Lower leg skin (tissue), 4 donors: ENCODE measurements around the gene ADARB2. TPM values are rescaled to one million over a fixed set of nuclear protein-coding genes. Genes with fewer than 3 reads are reported as not detected.
"Not testable (repeated sequence)": the region's sequence is repeated elsewhere in the genome, so short reads cannot be mapped to it uniquely, and the experiment has no call there.

Source experiments
- DNase-seq, 2 donors: peaks; one replicate each; pipeline ENCODE4 v3.0.0-alpha.2; 2019; ENCODE audit warnings: low spot score in 2 of 2
- H3K4me3 ChIP-seq: fragments of 200-600 bp; sonication (generic); 2 replicates; pipeline ENCODE4 v1.5.1; 2017; ENCODE audit warnings: mild to moderate bottlenecking, low read depth; ENCODE audit not compliant: poor library complexity, severe bottlenecking
- POLR2A ChIP-seq, 2 donors: fragments of 450-650 bp; IDR thresholded peaks; one replicate each; pipeline ENCODE4 v1.6.1; 2016 to 2017; ENCODE audit warnings: antibody characterized with exemption in 2 of 2, mild to moderate bottlenecking in 1 of 2, moderate library complexity in 1 of 2
- WGBS, 2 donors: methylation state at CpG; one replicate each; pipeline ENCODE4 v1.1.5; 2018; 5-methylcytosine and 5-hydroxymethylcytosine counted together
- intact Hi-C: fragments of 100-400 bp; cut with DNase I; formaldehyde crosslinking; loops from one replicate; pipeline ENCODE4 v1.15.0; 2023; ENCODE audit warnings: low total_unique reads
- total RNA-seq, 4 donors: library from RNA; depleted of rRNA; stranded (reverse); fragments of >200 nt; gene quantifications; one replicate each; pipeline ENCODE4 v1.1.0, GENCODE V29; 2016
- TF ChIP-seq, protein P1 (sequence below), 3 donors: fragments of 450-650 bp; IDR thresholded peaks; one replicate each; pipeline ENCODE4 v1.5.1; 2016; ENCODE audit warnings: antibody characterized with exemption in 3 of 3, mild to moderate bottlenecking in 3 of 3, moderate library complexity in 2 of 3

Gene ADARB2
- total RNA-seq, 4 donors from 2014 or later: 0.72 to 3.6 (median 1.8) TPM

DNA sequence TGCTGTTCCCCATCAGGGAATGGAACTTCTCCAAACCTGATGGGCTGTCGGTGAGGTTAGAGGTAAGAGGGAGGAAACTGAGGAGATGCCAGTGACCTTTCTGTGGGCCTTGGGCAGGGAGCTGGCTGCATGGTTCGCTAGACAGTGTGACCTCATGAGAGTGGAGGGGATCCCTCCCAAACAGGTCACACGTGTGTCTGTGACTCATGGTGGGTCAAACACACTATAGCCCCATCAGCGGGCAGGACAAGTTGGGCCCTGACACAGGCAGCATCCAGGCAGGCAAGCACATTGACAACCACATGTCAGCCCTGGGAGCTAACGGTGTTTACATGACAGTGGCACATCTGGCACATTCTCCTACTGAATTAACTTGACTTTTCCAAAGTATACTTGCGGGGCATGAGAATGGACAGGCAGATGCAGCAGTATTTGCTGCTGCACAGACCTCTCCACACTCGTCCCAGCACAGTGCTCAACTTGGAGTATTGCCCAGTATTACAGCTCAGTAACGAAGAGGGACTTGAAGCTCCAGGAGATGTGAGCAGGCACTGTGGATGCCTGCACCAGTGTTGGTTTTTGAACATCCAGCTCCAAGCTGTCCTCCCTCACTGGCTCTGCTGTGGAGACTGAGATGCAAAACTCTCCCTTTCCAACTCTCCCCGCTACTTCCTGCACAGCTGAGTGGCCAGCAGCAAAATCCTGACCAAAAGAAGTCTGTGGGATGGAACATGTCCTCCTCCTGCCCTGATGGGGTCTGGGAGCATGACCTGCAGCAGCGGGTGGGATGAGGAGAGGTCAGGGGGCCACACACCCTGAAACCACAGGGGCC is 481.5 kb downstream of the ADARB2 start:
- H3K4me3 ChIP-seq: no peak overlapping the region
- WGBS, 2 donors: 63 to 65% methylated on average over 10 of the region's 10 CpGs
- TF ChIP-seq, protein P1, sequence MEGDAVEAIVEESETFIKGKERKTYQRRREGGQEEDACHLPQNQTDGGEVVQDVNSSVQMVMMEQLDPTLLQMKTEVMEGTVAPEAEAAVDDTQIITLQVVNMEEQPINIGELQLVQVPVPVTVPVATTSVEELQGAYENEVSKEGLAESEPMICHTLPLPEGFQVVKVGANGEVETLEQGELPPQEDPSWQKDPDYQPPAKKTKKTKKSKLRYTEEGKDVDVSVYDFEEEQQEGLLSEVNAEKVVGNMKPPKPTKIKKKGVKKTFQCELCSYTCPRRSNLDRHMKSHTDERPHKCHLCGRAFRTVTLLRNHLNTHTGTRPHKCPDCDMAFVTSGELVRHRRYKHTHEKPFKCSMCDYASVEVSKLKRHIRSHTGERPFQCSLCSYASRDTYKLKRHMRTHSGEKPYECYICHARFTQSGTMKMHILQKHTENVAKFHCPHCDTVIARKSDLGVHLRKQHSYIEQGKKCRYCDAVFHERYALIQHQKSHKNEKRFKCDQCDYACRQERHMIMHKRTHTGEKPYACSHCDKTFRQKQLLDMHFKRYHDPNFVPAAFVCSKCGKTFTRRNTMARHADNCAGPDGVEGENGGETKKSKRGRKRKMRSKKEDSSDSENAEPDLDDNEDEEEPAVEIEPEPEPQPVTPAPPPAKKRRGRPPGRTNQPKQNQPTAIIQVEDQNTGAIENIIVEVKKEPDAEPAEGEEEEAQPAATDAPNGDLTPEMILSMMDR (IDR thresholded peaks at IDR 0.05): no peak
- no peak for TF ChIP-seq POLR2A (IDR thresholded peaks at IDR 0.05)
- peak in 1 of 2 donors; percentile 58 for DNase-seq
- intact Hi-C loops: no loop called here

DNA sequence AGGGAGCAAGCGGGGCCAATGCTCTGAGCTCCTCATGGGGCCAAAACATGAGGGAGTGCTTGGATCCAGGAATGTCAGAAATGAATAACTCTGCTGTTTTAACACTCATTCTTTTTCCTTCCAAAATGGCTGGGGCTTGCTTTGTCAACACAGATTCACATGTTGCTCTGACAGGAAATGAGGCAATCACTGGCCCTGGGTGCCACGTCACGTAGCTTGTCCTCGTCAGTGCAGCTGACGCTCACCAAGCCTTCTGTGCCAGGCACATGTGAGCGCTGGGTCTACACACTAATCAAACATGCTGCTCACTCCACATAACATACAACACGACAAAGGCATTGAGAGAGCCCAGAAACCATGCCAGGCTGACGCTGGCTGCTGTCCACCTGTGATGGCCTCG is 482.2 kb downstream of the ADARB2 start:
- peak in 1 of 2 donors; percentile 67 for DNase-seq
- intact Hi-C loops: no loop called here
- no peak overlapping the region for H3K4me3 ChIP-seq
- 62 to 66% methylated on average over 9 of the region's 9 CpGs for WGBS, 2 donors
- no peak for TF ChIP-seq POLR2A (IDR thresholded peaks at IDR 0.05)
- TF ChIP-seq, protein P1 (IDR thresholded peaks at IDR 0.05): no peak

- TF ChIP-seq, protein P1 (IDR thresholded peaks at IDR 0.05): no peak
- TF ChIP-seq POLR2A (IDR thresholded peaks at IDR 0.05): no peak
- no peak for DNase-seq
- intact Hi-C loops: no loop called here
- WGBS, 2 donors: 83 to 85% methylated on average over 11 of the region's 11 CpGs
- H3K4me3 ChIP-seq: no peak overlapping the region
Measured at GRCh38 chr10:1253523-1254353, 483.6 kb downstream of the ADARB2 start.

- H3K4me3 ChIP-seq: no peak overlapping the region
- intact Hi-C loops: no loop called here
- 65 to 73% methylated on average over 3 of the region's 3 CpGs for WGBS, 2 donors
- TF ChIP-seq, protein P1 (IDR thresholded peaks at IDR 0.05): no peak
- no peak for TF ChIP-seq POLR2A (IDR thresholded peaks at IDR 0.05)
- peak in 1 of 2 donors; percentile 34 for DNase-seq
Measured at GRCh38 chr10:1251769-1252168, 485.6 kb downstream of the ADARB2 start.

DNA sequence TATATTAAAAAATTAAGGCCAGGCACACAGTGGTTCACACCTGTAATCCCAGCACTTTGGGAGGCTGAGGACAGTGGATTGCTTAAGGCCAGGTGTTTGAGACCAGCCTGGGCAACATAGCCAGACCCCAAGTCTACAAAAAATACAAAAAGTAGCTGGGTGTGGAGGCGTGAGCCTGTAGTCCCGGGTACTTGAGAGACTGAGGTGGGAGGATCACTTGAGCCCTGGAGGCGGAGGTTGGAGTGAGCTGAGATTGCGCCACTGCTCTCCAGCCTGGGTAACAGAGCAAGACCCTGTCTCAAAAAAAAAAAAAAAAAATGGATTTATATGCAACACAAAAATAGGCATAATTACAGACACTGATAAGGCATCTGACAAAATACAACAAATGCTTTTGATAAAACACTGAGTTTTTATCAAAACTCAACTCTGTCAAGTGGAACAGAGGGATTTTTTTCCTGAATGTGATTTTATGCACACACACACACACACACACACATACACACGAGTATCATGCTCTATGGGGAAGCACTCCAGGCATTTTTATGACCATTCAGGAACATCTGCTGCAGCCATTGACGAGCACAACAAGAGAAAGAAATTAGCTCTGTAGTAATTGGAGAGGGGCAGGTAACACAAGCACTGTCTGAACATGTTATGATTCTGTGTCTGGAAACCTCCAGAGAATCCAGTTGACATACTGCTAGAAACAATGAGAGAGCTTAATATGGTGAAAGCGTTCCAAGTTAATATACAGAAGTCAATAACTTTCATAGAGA is 488.0 kb downstream of the ADARB2 start:
- TF ChIP-seq, protein P1 (IDR thresholded peaks at IDR 0.05): no peak
- TF ChIP-seq POLR2A (IDR thresholded peaks at IDR 0.05): no peak
- 53 to 58% methylated on average over 7 of the region's 7 CpGs for WGBS, 2 donors
- peak in 1 of 2 donors; percentile 45 for DNase-seq
- intact Hi-C loops: no loop called here
- H3K4me3 ChIP-seq: no peak overlapping the region

- intact Hi-C loops, H3K4me3 ChIP-seq, DNase-seq: not testable (repeated sequence)
- WGBS, 2 donors: 75 to 76% methylated on average over 12 to 13 of the region's 13 CpGs
Measured at GRCh38 chr10:1248262-1248630, 489.1 kb downstream of the ADARB2 start.
